ENCODE results near the gene PODXL2.

DNA sequence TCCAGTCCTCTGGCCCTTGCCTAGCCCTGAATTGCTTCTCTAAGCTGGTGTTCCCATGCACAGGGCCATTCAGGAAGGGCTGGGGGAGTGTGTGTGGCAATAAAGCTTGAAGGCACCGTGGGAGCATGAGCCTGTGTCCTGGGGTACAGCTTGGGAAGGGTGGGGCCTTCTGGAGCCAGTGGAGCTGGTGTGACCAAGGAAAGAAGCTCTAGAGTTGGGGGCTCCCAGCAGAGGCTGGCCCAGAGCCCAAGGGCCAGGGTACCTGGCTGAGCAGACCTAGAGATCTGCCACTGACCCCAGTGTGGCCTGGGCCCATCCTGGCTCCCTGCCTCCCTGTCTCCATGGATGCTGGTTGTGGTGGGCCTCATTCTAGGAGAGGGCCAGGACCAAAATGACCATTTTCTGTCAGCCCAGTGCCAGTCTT, 51.8 kb downstream of the PODXL2 start:
- TF ChIP-seq EP300 (IDR thresholded peaks at IDR 0.05; ENCODE audit: borderline replicate concordance in 1 of 2, low read depth in 2 of 2, low read length in 2 of 2): no peak
- no peak for TF ChIP-seq SP1 (IDR thresholded peaks at IDR 0.05; ENCODE audit: low read depth, low read length)
- no peak for TF ChIP-seq CEBPB (IDR thresholded peaks at IDR 0.05; ENCODE audit: low read depth, low read length)
- no peak for TF ChIP-seq USF2 (IDR thresholded peaks at IDR 0.05; ENCODE audit: low read length)
- TF ChIP-seq TAF1 (IDR thresholded peaks at IDR 0.05; ENCODE audit: low read depth, low read length): no peak
- TF ChIP-seq, protein P1, sequence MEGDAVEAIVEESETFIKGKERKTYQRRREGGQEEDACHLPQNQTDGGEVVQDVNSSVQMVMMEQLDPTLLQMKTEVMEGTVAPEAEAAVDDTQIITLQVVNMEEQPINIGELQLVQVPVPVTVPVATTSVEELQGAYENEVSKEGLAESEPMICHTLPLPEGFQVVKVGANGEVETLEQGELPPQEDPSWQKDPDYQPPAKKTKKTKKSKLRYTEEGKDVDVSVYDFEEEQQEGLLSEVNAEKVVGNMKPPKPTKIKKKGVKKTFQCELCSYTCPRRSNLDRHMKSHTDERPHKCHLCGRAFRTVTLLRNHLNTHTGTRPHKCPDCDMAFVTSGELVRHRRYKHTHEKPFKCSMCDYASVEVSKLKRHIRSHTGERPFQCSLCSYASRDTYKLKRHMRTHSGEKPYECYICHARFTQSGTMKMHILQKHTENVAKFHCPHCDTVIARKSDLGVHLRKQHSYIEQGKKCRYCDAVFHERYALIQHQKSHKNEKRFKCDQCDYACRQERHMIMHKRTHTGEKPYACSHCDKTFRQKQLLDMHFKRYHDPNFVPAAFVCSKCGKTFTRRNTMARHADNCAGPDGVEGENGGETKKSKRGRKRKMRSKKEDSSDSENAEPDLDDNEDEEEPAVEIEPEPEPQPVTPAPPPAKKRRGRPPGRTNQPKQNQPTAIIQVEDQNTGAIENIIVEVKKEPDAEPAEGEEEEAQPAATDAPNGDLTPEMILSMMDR (IDR thresholded peaks at IDR 0.05; ENCODE audit: control extremely low read depth in 1 of 3, insufficient read depth in 1 of 3, low read depth in 1 of 3, low read length in 3 of 3): no peak

Data from H1 (cell line).